ENCODE measurements around the gene FTSJ3.
A peak's percentile ranks its signal among the peaks of the same experiment; 100 is the strongest.

FTSJ3 gene

DNA sequence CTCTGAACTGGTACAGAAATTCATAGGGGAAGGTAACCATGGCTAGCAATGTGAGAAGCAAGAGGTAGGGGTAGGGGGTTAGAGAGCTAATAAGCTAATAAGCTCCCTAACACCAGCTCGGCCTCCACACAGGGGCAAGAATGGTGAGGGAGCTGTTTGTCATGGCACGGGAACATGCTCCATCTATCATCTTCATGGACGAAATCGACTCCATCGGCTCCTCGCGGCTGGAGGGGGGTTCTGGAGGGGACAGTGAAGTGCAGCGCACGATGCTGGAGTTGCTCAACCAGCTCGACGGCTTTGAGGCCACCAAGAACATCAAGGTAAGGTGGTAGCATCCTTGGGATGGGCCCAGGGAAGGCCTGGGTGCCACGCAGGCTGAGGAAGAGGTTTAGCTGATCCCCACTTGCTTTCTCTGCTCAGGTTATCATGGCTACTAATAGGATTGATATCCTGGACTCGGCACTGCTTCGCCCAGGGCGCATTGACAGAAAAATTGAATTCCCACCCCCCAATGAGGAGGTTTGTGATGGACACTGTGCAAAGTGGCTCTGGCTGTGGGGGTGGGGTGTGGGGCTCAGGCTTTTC lies 3.5 kb upstream of the FTSJ3 start:
- Histone ChIP-seq H3F3A (ENCODE audit: insufficient read depth, low read length) (peaks cover 11% of the 10 kb centered on the region; the same call in 1 of the 2 replicates), H2AFZ (ENCODE audit: low read length) (no peak overlapping the region), H4K20me1 (ENCODE audit: insufficient read depth, low read length) (no peaks in the 10 kb centered on the region), H3K27me3 (replicated peaks; ENCODE audit: insufficient read depth, low read length) (no peaks in the 10 kb centered on the region), H3K4me2 (ENCODE audit: low read depth, low read length) (no peak overlapping the region), H3K4me1 (ENCODE audit: low read length) (peaks cover 14% of the 10 kb centered on the region), H3K79me2 (ENCODE audit: low read length) (peaks cover 62% of the 10 kb centered on the region), H3K4me3 (ENCODE audit: low read length) (no peak overlapping the region), H3K9me3 (replicated peaks; ENCODE audit: insufficient read depth, low read length) (no peaks in the 10 kb centered on the region), H3K36me3 (replicated peaks; ENCODE audit: insufficient read depth, low read length) (peaks cover 7% of the 10 kb centered on the region; the same call in 1 of the 2 replicates), H3K9ac (ENCODE audit: low read length) (no peak overlapping the region), H3K27ac (ENCODE audit: low read length) (no peak overlapping the region), H3K9me2 (replicated peaks; ENCODE audit: insufficient read depth, low read length) (no peaks in the 10 kb centered on the region)
- TF ChIP-seq EZH2 (optimal IDR thresholded peaks at IDR 0.05; ENCODE audit: low read depth, low read length), result no peak
- no peak for DNase-seq

DNA sequence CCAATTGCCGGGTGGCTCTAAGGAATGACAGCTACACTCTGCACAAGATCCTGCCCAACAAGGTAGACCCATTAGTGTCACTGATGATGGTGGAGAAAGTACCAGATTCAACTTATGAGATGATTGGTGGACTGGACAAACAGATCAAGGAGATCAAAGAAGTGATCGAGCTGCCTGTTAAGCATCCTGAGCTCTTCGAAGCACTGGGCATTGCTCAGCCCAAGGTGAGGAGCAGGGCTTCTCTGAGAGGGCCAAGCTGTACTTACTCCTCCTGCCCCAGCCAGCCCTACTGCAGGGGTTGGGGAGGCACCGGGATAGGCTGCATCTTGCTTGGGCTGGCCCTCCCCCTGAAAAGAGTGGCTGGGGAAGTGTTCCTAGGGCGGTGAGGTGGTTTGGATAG lies 2.8 kb upstream of the FTSJ3 start:
- Histone ChIP-seq H3K4me1 (ENCODE audit: low read length) (peaks cover 18% of the 10 kb centered on the region), H2AFZ (ENCODE audit: low read length) (no peak overlapping the region), H3K4me3 (ENCODE audit: low read length) (no peak overlapping the region), H3K9me2 (replicated peaks; ENCODE audit: insufficient read depth, low read length) (no peaks in the 10 kb centered on the region), H3K27me3 (replicated peaks; ENCODE audit: insufficient read depth, low read length) (no peaks in the 10 kb centered on the region), H3K36me3 (replicated peaks; ENCODE audit: insufficient read depth, low read length) (peaks cover 7% of the 10 kb centered on the region; the same call in 1 of the 2 replicates), H3F3A (ENCODE audit: insufficient read depth, low read length) (peaks cover 9% of the 10 kb centered on the region; the same call in 1 of the 2 replicates), H3K79me2 (ENCODE audit: low read length) (peaks cover 66% of the 10 kb centered on the region), H3K9ac (ENCODE audit: low read length) (no peak overlapping the region), H4K20me1 (ENCODE audit: insufficient read depth, low read length) (no peaks in the 10 kb centered on the region), H3K9me3 (replicated peaks; ENCODE audit: insufficient read depth, low read length) (no peaks in the 10 kb centered on the region), H3K4me2 (ENCODE audit: low read depth, low read length) (no peak overlapping the region), H3K27ac (ENCODE audit: low read length) (no peak overlapping the region)
- TF ChIP-seq EZH2phosphoT487 (IDR thresholded peaks at IDR 0.05; ENCODE audit: low read length) (no peak), EZH2 (optimal IDR thresholded peaks at IDR 0.05; ENCODE audit: low read depth, low read length) (no peak)
- TF ChIP-seq, protein P1, sequence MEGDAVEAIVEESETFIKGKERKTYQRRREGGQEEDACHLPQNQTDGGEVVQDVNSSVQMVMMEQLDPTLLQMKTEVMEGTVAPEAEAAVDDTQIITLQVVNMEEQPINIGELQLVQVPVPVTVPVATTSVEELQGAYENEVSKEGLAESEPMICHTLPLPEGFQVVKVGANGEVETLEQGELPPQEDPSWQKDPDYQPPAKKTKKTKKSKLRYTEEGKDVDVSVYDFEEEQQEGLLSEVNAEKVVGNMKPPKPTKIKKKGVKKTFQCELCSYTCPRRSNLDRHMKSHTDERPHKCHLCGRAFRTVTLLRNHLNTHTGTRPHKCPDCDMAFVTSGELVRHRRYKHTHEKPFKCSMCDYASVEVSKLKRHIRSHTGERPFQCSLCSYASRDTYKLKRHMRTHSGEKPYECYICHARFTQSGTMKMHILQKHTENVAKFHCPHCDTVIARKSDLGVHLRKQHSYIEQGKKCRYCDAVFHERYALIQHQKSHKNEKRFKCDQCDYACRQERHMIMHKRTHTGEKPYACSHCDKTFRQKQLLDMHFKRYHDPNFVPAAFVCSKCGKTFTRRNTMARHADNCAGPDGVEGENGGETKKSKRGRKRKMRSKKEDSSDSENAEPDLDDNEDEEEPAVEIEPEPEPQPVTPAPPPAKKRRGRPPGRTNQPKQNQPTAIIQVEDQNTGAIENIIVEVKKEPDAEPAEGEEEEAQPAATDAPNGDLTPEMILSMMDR (IDR thresholded peaks at IDR 0.05; ENCODE audit: low read length), result no peak
- no peak for DNase-seq

DNA sequence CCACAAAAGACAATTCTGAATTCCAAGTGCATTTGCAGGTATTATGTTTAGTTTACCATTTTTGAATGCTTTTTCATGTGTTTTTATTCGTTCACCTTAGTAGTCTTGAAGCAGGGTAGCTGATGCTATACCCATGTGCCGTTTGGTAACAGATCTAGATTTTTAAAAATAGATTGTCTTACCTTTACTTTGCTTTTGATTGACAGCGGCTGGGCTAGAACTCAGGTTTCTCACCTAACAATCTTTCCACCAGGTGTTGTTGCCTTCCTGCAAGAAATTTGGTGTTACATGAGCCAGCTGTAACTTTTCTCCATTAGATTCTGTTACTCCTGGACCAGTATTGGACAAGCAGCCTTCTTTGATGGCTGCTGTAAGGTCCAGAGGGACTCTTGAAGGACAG lies 1.5 kb upstream of the FTSJ3 start:
- Histone ChIP-seq H3K9ac (ENCODE audit: low read length) (no peak overlapping the region), H3K9me2 (replicated peaks; ENCODE audit: insufficient read depth, low read length) (no peaks in the 10 kb centered on the region), H3K27ac (ENCODE audit: low read length) (no peak overlapping the region), H3K79me2 (ENCODE audit: low read length) (peaks cover 73% of the 10 kb centered on the region), H3K4me2 (ENCODE audit: low read depth, low read length) (peak overlapping the region; percentile 77), H3K36me3 (replicated peaks; ENCODE audit: insufficient read depth, low read length) (peaks cover 7% of the 10 kb centered on the region; the same call in 1 of the 2 replicates), H3K27me3 (replicated peaks; ENCODE audit: insufficient read depth, low read length) (no peaks in the 10 kb centered on the region), H3K9me3 (replicated peaks; ENCODE audit: insufficient read depth, low read length) (no peaks in the 10 kb centered on the region), H3F3A (ENCODE audit: insufficient read depth, low read length) (no peaks in the 10 kb centered on the region), H3K4me3 (ENCODE audit: low read length) (peak overlapping the region; percentile 88; the same call in 1 of the 2 replicates), H4K20me1 (ENCODE audit: insufficient read depth, low read length) (no peaks in the 10 kb centered on the region), H3K4me1 (ENCODE audit: low read length) (peaks cover 18% of the 10 kb centered on the region), H2AFZ (ENCODE audit: low read length) (no peak overlapping the region)
- no peak for DNase-seq
- TF ChIP-seq, protein P1 (IDR thresholded peaks at IDR 0.05; ENCODE audit: low read length), result no peak
- TF ChIP-seq EZH2 (optimal IDR thresholded peaks at IDR 0.05; ENCODE audit: low read depth, low read length), result no peak
- no peak for TF ChIP-seq EZH2phosphoT487 (IDR thresholded peaks at IDR 0.05; ENCODE audit: low read length)

DNA sequence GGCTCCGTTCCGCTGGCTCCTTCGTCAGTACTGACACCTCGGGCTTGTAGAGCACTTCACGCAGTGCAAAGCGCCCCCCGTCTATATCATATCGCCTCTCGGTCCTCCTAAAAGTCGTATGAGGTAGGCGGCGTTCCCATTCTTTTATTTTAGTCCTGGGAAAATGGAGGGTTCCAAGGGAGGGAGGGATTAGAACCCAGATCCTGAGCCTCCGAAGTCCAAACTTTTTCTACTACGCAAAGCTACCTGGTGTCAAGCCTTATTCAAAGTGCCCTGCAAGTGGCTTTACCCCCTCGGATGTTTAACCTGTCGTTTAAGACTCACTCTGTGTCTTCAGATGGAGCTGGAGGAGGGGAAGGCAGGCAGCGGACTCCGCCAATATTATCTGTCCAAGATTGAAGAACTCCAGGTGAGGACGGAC lies 348 bp upstream of the FTSJ3 start:
- H3K9me2 ChIP-seq (replicated peaks; ENCODE audit: insufficient read depth, low read length), result no peaks in the 10 kb centered on the region
- H3K36me3 ChIP-seq (replicated peaks; ENCODE audit: insufficient read depth, low read length), result peaks cover 7% of the 10 kb centered on the region; the same call in 1 of the 2 replicates
- H4K20me1 ChIP-seq (ENCODE audit: insufficient read depth, low read length), result no peaks in the 10 kb centered on the region
- peak; percentile 14 for DNase-seq
- TF ChIP-seq, protein P1 (IDR thresholded peaks at IDR 0.05; ENCODE audit: low read length), result no peak
- TF ChIP-seq EZH2 (optimal IDR thresholded peaks at IDR 0.05; ENCODE audit: low read depth, low read length) (no peak), EZH2phosphoT487 (IDR thresholded peaks at IDR 0.05; ENCODE audit: low read length) (no peak)
- H3K4me3 ChIP-seq (ENCODE audit: low read length), result peak overlapping the region; percentile 88
- peak overlapping the region; percentile 83 for H3K9ac ChIP-seq (ENCODE audit: low read length)
- peak overlapping the region; percentile 34 for H2AFZ ChIP-seq (ENCODE audit: low read length)
- H3K79me2 ChIP-seq (ENCODE audit: low read length), result peaks cover 73% of the 10 kb centered on the region
- peak overlapping the region; percentile 77 for H3K4me2 ChIP-seq (ENCODE audit: low read depth, low read length)
- H3F3A ChIP-seq (ENCODE audit: insufficient read depth, low read length), result no peaks in the 10 kb centered on the region
- H3K4me1 ChIP-seq (ENCODE audit: low read length), result peaks cover 18% of the 10 kb centered on the region
- no peaks in the 10 kb centered on the region for H3K9me3 ChIP-seq (replicated peaks; ENCODE audit: insufficient read depth, low read length)
- peak overlapping the region; percentile 74; the same call in 1 of the 2 replicates for H3K27ac ChIP-seq (ENCODE audit: low read length)
- no peaks in the 10 kb centered on the region for H3K27me3 ChIP-seq (replicated peaks; ENCODE audit: insufficient read depth, low read length)
